NK-92 (cell line): ENCODE data around the gene CSTF3.
A peak's percentile ranks its signal among the peaks of the same experiment; 100 is the strongest.
"Not testable (repeated sequence)": the region's sequence is repeated elsewhere in the genome, so short reads cannot be mapped to it uniquely, and the experiment has no call there.

Experiments used
- DNase-seq: peaks from one replicate; lab custom pipeline; 2025; ENCODE audit not compliant: unreplicated experiment; lab: John Stamatoyannopoulos, UW

The CSTF3 gene

GRCh38 chr11:33161120-33162005 lies at the start of gene CSTF3:
Gene CSTF3 (minus strand): TSS chr11:33161480. CDS start chr11:33161325, 155 bp downstream.
- peak; percentile 66 for DNase-seq

GRCh38 chr11:33208150-33208549 lies 46.9 kb upstream of the CSTF3 start:
- DNase-seq: no peak

- DNase-seq: no peak
Measured at GRCh38 chr11:33207408-33207985, 46.2 kb upstream of the CSTF3 start.

- no peak for DNase-seq
Measured at GRCh38 chr11:33197915-33198727, 36.8 kb upstream of the CSTF3 start.

- DNase-seq: no peak
Measured at GRCh38 chr11:33195462-33196173, 34.3 kb upstream of the CSTF3 start.

- DNase-seq: no peak
Measured at GRCh38 chr11:33194455-33194854, 33.2 kb upstream of the CSTF3 start.

GRCh38 chr11:33191467-33191866 lies 30.2 kb upstream of the CSTF3 start:
- DNase-seq: no peak

- no peak for DNase-seq
Measured at GRCh38 chr11:33187998-33188722, 26.9 kb upstream of the CSTF3 start.

- no peak for DNase-seq
Measured at GRCh38 chr11:33185756-33186155, 24.5 kb upstream of the CSTF3 start.

- no peak for DNase-seq
Measured at GRCh38 chr11:33182246-33182878, 21.1 kb upstream of the CSTF3 start.

GRCh38 chr11:33179348-33179803 lies 18.1 kb upstream of the CSTF3 start:
- DNase-seq: no peak

- no peak for DNase-seq
Measured at GRCh38 chr11:33178443-33179180, 17.3 kb upstream of the CSTF3 start.

GRCh38 chr11:33177676-33178336 lies 16.5 kb upstream of the CSTF3 start:
- DNase-seq: no peak

GRCh38 chr11:33176760-33177159 lies 15.5 kb upstream of the CSTF3 start:
- DNase-seq: not testable (repeated sequence)

GRCh38 chr11:33172996-33173395 lies 11.7 kb upstream of the CSTF3 start:
- DNase-seq: no peak

- no peak for DNase-seq
Measured at GRCh38 chr11:33172345-33172744, 11.1 kb upstream of the CSTF3 start.

GRCh38 chr11:33171251-33171650 lies 10.0 kb upstream of the CSTF3 start:
- DNase-seq: no peak

GRCh38 chr11:33168709-33169200 lies 7.5 kb upstream of the CSTF3 start:
- no peak for DNase-seq
